DMS153 treated with DMSO at 0.1 percent for 48 hours (cell line): ENCODE results near the gene GABRP.

Experiments used
- DNase-seq: peaks from one replicate; lab custom pipeline; 2025; ENCODE audit not compliant: unreplicated experiment; lab: John Stamatoyannopoulos, UW

The GABRP gene

GRCh38 chr5:170860818-170861666 lies 77.5 kb downstream of the GABRP start:
- no peak for DNase-seq

GRCh38 chr5:170861667-170861916 lies 78.1 kb downstream of the GABRP start:
- DNase-seq: no peak

GRCh38 chr5:170861917-170862766 lies 78.6 kb downstream of the GABRP start, which contains the start of gene RANBP17:
RANBP17 (plus strand) TSS chr5:170862018.
- DNase-seq: no peak

- no peak for DNase-seq
Observed at GRCh38 chr5:170863646-170864045, 80.1 kb downstream of the GABRP start.
